ENCODE results near the gene OR8D2. TPM values are rescaled to one million over a fixed set of nuclear protein-coding genes. Genes with fewer than 3 reads are reported as not detected.

The OR8D2 gene
- total RNA-seq, 2 experiments from 2014 or later, result not detected

DNA sequence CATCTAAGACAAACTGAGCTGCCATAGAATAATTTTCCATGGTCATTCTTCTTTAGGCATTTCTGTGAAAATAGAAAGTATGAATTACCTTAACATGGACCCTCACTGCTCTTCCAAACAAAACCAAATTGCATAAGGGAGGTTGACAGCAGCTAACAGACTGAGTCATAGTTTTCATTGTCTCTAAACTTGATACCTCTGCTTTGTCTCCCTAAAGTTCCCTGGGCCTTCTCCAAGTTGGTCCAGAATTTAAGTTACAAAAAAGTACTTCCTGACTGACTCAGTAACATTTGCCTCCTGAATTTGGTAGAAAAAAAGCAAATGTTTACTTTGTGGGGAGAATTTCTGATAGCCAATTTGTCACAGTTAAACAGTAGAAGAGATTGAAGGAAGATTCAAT is 9.3 kb downstream of the OR8D2 start:
- Histone ChIP-seq H3K9me3 (ENCODE audit: control insufficient read depth in 1 of 2, insufficient read depth in 1 of 2, low read length in 2 of 2) (no peaks in the 10 kb centered on the region), H3K4me1 (ENCODE audit: insufficient read depth, low read length) (no peaks in the 10 kb centered on the region), H3K36me3 (ENCODE audit: insufficient read depth, low read length) (no peaks in the 10 kb centered on the region), H3K27me3 (ENCODE audit: control insufficient read depth in 1 of 2, insufficient read depth in 2 of 2, low read length in 2 of 2) (no peaks in the 10 kb centered on the region), H3K27ac (ENCODE audit: low read depth in 1 of 2, low read length in 2 of 2) (no peak overlapping the region), H3K4me3 (ENCODE audit: low read length) (no peak overlapping the region)
- ChIA-PET CTCF (no interaction called here), POLR2A (no interaction called here)
- intact Hi-C loops (cut with DNase I, micrococcal nuclease), result no loop called here
- Mint-ChIP-seq H3K36me3 (ENCODE audit: low read depth) (no peaks in the 10 kb centered on the region), H3K27ac (no peak overlapping the region), H3K9me3 (no peaks in the 10 kb centered on the region), H3K4me3 (no peak overlapping the region), H3K27me3 (peaks cover 12% of the 10 kb centered on the region), H3K4me1 (ENCODE audit: low read depth) (no peaks in the 10 kb centered on the region)
- TF ChIP-seq, protein P1, sequence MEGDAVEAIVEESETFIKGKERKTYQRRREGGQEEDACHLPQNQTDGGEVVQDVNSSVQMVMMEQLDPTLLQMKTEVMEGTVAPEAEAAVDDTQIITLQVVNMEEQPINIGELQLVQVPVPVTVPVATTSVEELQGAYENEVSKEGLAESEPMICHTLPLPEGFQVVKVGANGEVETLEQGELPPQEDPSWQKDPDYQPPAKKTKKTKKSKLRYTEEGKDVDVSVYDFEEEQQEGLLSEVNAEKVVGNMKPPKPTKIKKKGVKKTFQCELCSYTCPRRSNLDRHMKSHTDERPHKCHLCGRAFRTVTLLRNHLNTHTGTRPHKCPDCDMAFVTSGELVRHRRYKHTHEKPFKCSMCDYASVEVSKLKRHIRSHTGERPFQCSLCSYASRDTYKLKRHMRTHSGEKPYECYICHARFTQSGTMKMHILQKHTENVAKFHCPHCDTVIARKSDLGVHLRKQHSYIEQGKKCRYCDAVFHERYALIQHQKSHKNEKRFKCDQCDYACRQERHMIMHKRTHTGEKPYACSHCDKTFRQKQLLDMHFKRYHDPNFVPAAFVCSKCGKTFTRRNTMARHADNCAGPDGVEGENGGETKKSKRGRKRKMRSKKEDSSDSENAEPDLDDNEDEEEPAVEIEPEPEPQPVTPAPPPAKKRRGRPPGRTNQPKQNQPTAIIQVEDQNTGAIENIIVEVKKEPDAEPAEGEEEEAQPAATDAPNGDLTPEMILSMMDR (IDR thresholded peaks at IDR 0.05), result no peak
- DNase-seq (no peak), ATAC-seq (ENCODE audit: poor library complexity) (no peak)

DNA sequence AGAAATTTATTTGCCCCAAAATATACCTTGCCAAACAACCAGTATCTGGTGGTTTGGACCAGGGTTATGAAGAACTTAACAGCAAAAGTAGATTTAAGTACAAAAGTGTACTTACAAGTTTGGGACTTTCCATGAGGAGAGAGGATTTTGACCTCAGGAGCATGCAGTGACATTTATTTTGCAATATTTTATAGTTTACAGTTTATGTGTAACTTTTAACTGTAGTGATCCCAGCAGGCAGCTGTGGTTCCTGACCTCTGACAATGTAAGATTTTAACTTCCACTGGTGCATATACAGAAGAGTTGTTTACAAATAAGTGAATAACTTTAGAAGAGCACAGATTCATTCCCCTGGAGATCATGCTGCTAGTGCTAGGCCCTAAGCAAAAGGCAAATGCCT is 12.9 kb downstream of the OR8D2 start:
- H3K4me3 ChIP-seq (ENCODE audit: low read length), result no peak overlapping the region
- no peaks in the 10 kb centered on the region for H3K9me3 ChIP-seq (ENCODE audit: control insufficient read depth in 1 of 2, insufficient read depth in 1 of 2, low read length in 2 of 2)
- Mint-ChIP-seq H3K36me3 (ENCODE audit: low read depth) (no peaks in the 10 kb centered on the region), H3K27me3 (peaks cover 17% of the 10 kb centered on the region), H3K4me1 (ENCODE audit: low read depth) (no peaks in the 10 kb centered on the region), H3K9me3 (no peaks in the 10 kb centered on the region), H3K4me3 (no peak overlapping the region), H3K27ac (no peak overlapping the region)
- H3K27me3 ChIP-seq (ENCODE audit: control insufficient read depth in 1 of 2, insufficient read depth in 2 of 2, low read length in 2 of 2), result no peaks in the 10 kb centered on the region
- DNase-seq (no peak), ATAC-seq (ENCODE audit: poor library complexity) (no peak)
- intact Hi-C loops (cut with DNase I, micrococcal nuclease), result no loop called here
- ChIA-PET CTCF (no interaction called here), POLR2A (no interaction called here)
- H3K27ac ChIP-seq (ENCODE audit: low read depth in 1 of 2, low read length in 2 of 2), result no peak overlapping the region
- TF ChIP-seq, protein P1 (IDR thresholded peaks at IDR 0.05), result no peak
- no peaks in the 10 kb centered on the region for H3K4me1 ChIP-seq (ENCODE audit: insufficient read depth, low read length)
- H3K36me3 ChIP-seq (ENCODE audit: insufficient read depth, low read length), result no peaks in the 10 kb centered on the region

DNA sequence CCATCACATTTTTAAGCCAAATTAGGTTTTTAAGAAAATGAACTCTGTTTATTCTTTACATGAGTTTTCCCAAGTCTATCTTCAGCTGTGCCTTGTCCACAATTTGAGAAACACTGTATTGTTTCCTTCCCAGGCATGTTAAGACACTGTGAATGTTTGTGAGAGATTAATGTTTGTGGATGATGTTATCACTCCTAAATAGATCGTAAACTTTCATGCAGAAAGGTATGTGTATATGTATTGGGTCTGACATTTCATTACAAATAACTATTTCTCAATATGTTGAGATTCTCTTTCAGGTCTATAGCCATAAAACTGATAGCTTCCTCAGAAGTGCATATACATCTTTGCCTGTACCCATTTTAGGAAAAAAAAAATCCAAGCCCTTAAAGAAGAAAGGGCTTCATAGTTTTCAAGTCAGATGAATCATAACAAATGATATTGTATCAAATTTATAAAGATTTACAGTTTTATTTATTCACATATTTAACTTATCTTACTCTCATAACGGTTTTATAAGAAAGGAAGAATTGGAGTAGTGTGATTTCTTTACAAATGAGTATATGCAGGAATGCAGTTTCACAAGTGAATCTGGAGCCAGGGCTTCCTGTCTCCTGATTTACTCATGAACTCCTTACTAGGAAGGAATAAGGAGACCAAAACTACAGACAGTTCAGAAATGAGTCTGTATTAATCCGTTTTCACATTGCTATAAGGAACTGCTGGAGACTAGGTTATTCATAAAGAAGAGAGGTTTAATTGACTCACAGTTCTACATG is 17.5 kb downstream of the OR8D2 start:
- Mint-ChIP-seq H3K4me3 (no peak overlapping the region), H3K4me1 (ENCODE audit: low read depth) (no peaks in the 10 kb centered on the region), H3K36me3 (ENCODE audit: low read depth) (no peaks in the 10 kb centered on the region), H3K27ac (no peak overlapping the region), H3K9me3 (no peaks in the 10 kb centered on the region), H3K27me3 (peaks cover 17% of the 10 kb centered on the region)
- ATAC-seq (ENCODE audit: poor library complexity), result no peak
- Histone ChIP-seq H3K4me1 (ENCODE audit: insufficient read depth, low read length) (no peaks in the 10 kb centered on the region), H3K36me3 (ENCODE audit: insufficient read depth, low read length) (no peaks in the 10 kb centered on the region), H3K27ac (ENCODE audit: low read depth in 1 of 2, low read length in 2 of 2) (no peak overlapping the region), H3K9me3 (ENCODE audit: control insufficient read depth in 1 of 2, insufficient read depth in 1 of 2, low read length in 2 of 2) (no peaks in the 10 kb centered on the region), H3K27me3 (ENCODE audit: control insufficient read depth in 1 of 2, insufficient read depth in 2 of 2, low read length in 2 of 2) (no peaks in the 10 kb centered on the region), H3K4me3 (ENCODE audit: low read length) (no peak overlapping the region)
- ChIA-PET POLR2A (no interaction called here), CTCF (no interaction called here)
- TF ChIP-seq, protein P1 (IDR thresholded peaks at IDR 0.05), result no peak
- intact Hi-C loops (cut with DNase I, micrococcal nuclease), result no loop called here
- no peak for DNase-seq
